B cell (primary cell): ENCODE results near the gene RPS19. TPM values are rescaled to one million over a fixed set of nuclear protein-coding genes. Genes with fewer than 3 reads are reported as not detected.
A peak's percentile ranks its signal among the peaks of the same experiment; 100 is the strongest.

Experiments
- ATAC-seq: fragments of 200-7000 bp; cut with Tn5 transposase; one replicate; pipeline ENCODE4 v1.10.0; 2021; ENCODE audit warnings: low read depth, mild to moderate bottlenecking, moderate number of reproducible peaks, moderate library complexity
- CTCF ChIA-PET: fragments of 350-600 bp; sonication (Branson Sonifier 250); formaldehyde crosslinking; loops from one replicate; lab custom pipeline; 2021; ENCODE audit warnings: antibody characterized with exemption, inconsistent platforms; lab: Charles Lee
- POLR2A ChIA-PET: fragments of 350-600 bp; sonication (Branson Sonifier 250); formaldehyde crosslinking; loops from one replicate; lab custom pipeline; 2021; ENCODE audit warnings: antibody characterized with exemption; lab: Charles Lee
- DNase-seq: peaks from one replicate; pipeline ENCODE4 v3.0.0; 2013
- H2AFZ ChIP-seq: 2 replicates; pipeline ENCODE4 v1.6.1; 2012; ENCODE audit warnings: mild to moderate bottlenecking, low read depth, low read length; ENCODE audit not compliant: insufficient read depth, poor library complexity, severe bottlenecking
- H3K27ac ChIP-seq, 2 donors: 1 replicate in 1 of 2; 2 replicates in 1 of 2; pipeline ENCODE4 v1.5.1; 2012 to 2013; ENCODE audit warnings: low read length in 2 of 2, mild to moderate bottlenecking in 2 of 2, moderate library complexity in 1 of 2
- H3K27me3 ChIP-seq, 4 experiments: fragments of 200-600 bp in 1 of 4; sonication (generic) in 1 of 4; replicated peaks in 1 of 4; 1 replicate in 2 of 4; 2 replicates in 2 of 4; pipeline versions ENCODE4 v1.6.1 to v1.7.0; 2013 to 2016; ENCODE audit warnings: low read length in 3 of 4, mild to moderate bottlenecking in 2 of 4, mixed read lengths in 1 of 4, moderate library complexity in 1 of 4; ENCODE audit not compliant: insufficient read depth in 4 of 4, control insufficient read depth in 3 of 4; ENCODE audit errors: control extremely low read depth in 1 of 4
- H3K36me3 ChIP-seq, 2 experiments: replicated peaks in 1 of 2; 1 replicate in 1 of 2; 2 replicates in 1 of 2; pipeline versions ENCODE4 v1.6.1 to v1.7.1; 2013; ENCODE audit warnings: low read length in 1 of 2; ENCODE audit not compliant: insufficient read depth in 2 of 2, control insufficient read depth in 1 of 2; ENCODE audit errors: control extremely low read depth in 1 of 2, extremely low read depth in 1 of 2
- H3K4me1 ChIP-seq, 2 donors: fragments of 200-600 bp in 1 of 2; sonication (generic) in 1 of 2; 1 replicate in 1 of 2; 2 replicates in 1 of 2; pipeline versions ENCODE4 v1.5.1 to v1.6.1; 2013 to 2017; ENCODE audit warnings: low read length in 2 of 2; ENCODE audit not compliant: control insufficient read depth in 2 of 2, insufficient read depth in 2 of 2
- H3K4me2 ChIP-seq: replicated peaks from 2 replicates; pipeline ENCODE3; 2012; ENCODE audit warnings: mild to moderate bottlenecking, low read depth, low read length; ENCODE audit not compliant: poor library complexity, severe bottlenecking
- H3K4me3 ChIP-seq, 5 experiments: fragments of 200-600 bp in 1 of 5; sonication (generic) in 1 of 5; 1 replicate in 3 of 5; 2 replicates in 2 of 5; pipeline versions ENCODE4 v1.5.1 to v1.7.0; 2011 to 2016; ENCODE audit warnings: low read length in 4 of 5, mild to moderate bottlenecking in 4 of 5, low read depth in 2 of 5, control low read depth in 1 of 5, moderate library complexity in 1 of 5; ENCODE audit not compliant: insufficient read depth in 1 of 5; ENCODE audit errors: control extremely low read depth in 1 of 5, extremely low read depth in 1 of 5
- H3K79me2 ChIP-seq: fragments of 200-600 bp; sonication (generic); one replicate; pipeline ENCODE4 v1.6.0; 2016; ENCODE audit warnings: low read length; ENCODE audit not compliant: control insufficient read depth, insufficient read depth
- H3K9ac ChIP-seq: fragments of 200-600 bp; sonication (generic); 2 replicates; pipeline ENCODE4 v1.6.1; 2017; ENCODE audit warnings: mild to moderate bottlenecking, low read length, moderate library complexity
- H3K9me3 ChIP-seq, 3 donors: one replicate each; pipeline versions ENCODE4 v1.6.1 to v1.7.1; 2013; ENCODE audit warnings: low read length in 2 of 3; ENCODE audit not compliant: control insufficient read depth in 2 of 3, insufficient read depth in 1 of 3; ENCODE audit errors: control extremely low read depth in 1 of 3
- H4K20me1 ChIP-seq: 2 replicates; pipeline ENCODE4 v1.6.0; 2012; ENCODE audit warnings: mild to moderate bottlenecking, low read length; ENCODE audit not compliant: insufficient read depth, control insufficient read depth, poor library complexity, severe bottlenecking
- H3K27ac Mint-ChIP-seq: one replicate; pipeline ENCODE4 v1.8.0; 2021; ENCODE audit warnings: mixed read lengths
- H3K27me3 Mint-ChIP-seq: one replicate; pipeline ENCODE4 v1.8.0; 2021; ENCODE audit warnings: mixed read lengths
- H3K4me1 Mint-ChIP-seq: one replicate; pipeline ENCODE4 v1.8.0; 2021; ENCODE audit warnings: mixed read lengths
- H3K4me3 Mint-ChIP-seq: one replicate; pipeline ENCODE4 v1.8.0; 2021; ENCODE audit warnings: mixed read lengths
- H3K9me3 Mint-ChIP-seq: one replicate; pipeline ENCODE4 v1.8.0; 2022; ENCODE audit warnings: mixed read lengths; ENCODE audit not compliant: insufficient read depth
- CTCF ChIP-seq: fragments of 200-600 bp; IDR thresholded peaks from one replicate; pipeline ENCODE4 v1.8.0; 2022; ENCODE audit warnings: antibody characterized with exemption, mild to moderate bottlenecking
- EZH2 ChIP-seq: IDR thresholded peaks from 2 replicates; pipeline ENCODE4 v1.6.1; 2012; ENCODE audit warnings: borderline replicate concordance, low read depth, mild to moderate bottlenecking, moderate library complexity, low read length; ENCODE audit not compliant: insufficient read depth, poor library complexity, severe bottlenecking
- WGBS: methylation state at CpG from one replicate; pipeline ENCODE4 v1.1.5; 2013; ENCODE audit warnings: missing lambda C conversion rate; ENCODE audit not compliant: insufficient coverage; 5-methylcytosine and 5-hydroxymethylcytosine counted together
- intact Hi-C: fragments of 100-400 bp; cut with micrococcal nuclease; formaldehyde crosslinking; loops from one replicate; pipeline ENCODE4 v1.10.0; 2022
- polyA plus RNA-seq: library from polyadenylated mRNA; depleted of rRNA; stranded (reverse); fragments of >200 nt; gene quantifications from 2 replicates; pipeline ENCODE4 v1.2.3, GENCODE V29; 2012
- total RNA-seq, 2 donors: library from RNA; stranded (reverse); fragments of 120-200 nt in 1 of 2; gene quantifications; 1 replicate in 1 of 2; 2 replicates in 1 of 2; pipeline versions ENCODE4 v1.2.3 to v1.2.4, GENCODE V29; 2013 to 2022

The RPS19 gene
- total and polyA plus RNA-seq, 2 donors (not counting 1 experiment from before 2014, with no cell fraction given), result 3,322 to 9,144 TPM

GRCh38 chr19:41915021-41915775 is 55.1 kb downstream of the RPS19 start:
- Histone ChIP-seq H2AFZ (peak overlapping the region; percentile 5), H3K4me1 (peaks cover 44 to 46% of the 10 kb centered on the region in 2 donors), H3K4me2 (peak overlapping the region; percentile 83), H3K9ac (peak overlapping the region; percentile 57), H3K79me2 (no peaks in the 10 kb centered on the region), H3K4me3 (peak overlapping the region in 3 of 5 experiments; percentile 29 to 47 (median 35)), H3K27ac (no peak overlapping the region), H3K9me3 (peaks cover 0 to 21% (median 0%) of the 10 kb centered on the region in 3 donors), H3K36me3 (no peaks in the 10 kb centered on the region), H4K20me1 (peaks cover 42% of the 10 kb centered on the region), H3K27me3 (peaks cover 0 to 65% (median 42%) of the 10 kb centered on the region in 4 experiments)
- H3K9me3 Mint-ChIP-seq, result no peaks in the 10 kb centered on the region
- peaks cover 18% of the 10 kb centered on the region for H3K27me3 Mint-ChIP-seq
- H3K4me3 Mint-ChIP-seq, result no peak overlapping the region
- ChIA-PET POLR2A (no interaction called here), CTCF (no interaction called here)
- peak; percentile 96 for TF ChIP-seq EZH2
- TF ChIP-seq CTCF, result no peak
- DNase-seq (peak; percentile 48), ATAC-seq (no peak)
- intact Hi-C loops, result loop anchor here (2.0 kb wide), 1 partner anchor 14 kb away; the partner anchor contains the start of gene ERFL
- WGBS, result 5% methylated on average over 29 of the region's 38 CpGs
- no peak overlapping the region for H3K27ac Mint-ChIP-seq
- peaks cover 36% of the 10 kb centered on the region for H3K4me1 Mint-ChIP-seq
